ENCODE measurements around the gene APOO. TPM values are rescaled to one million over a fixed set of nuclear protein-coding genes. Genes with fewer than 3 reads are reported as not detected.

Gene APOO
- total RNA-seq, 1 donor from 2014 or later: 81.0 TPM

GRCh38 chrX:23902419-23902818 is 5.3 kb downstream of the APOO start:
- H3K4me3 ChIP-seq: no peak overlapping the region
- H3K4me1 Mint-ChIP-seq: peaks cover 39% of the 10 kb centered on the region
- H3K27ac ChIP-seq: no peak overlapping the region
- H3K4me2 ChIP-seq: peak overlapping the region; percentile 21
- H3K27me3 Mint-ChIP-seq (ENCODE audit: insufficient read depth, low read depth): peaks cover 3% of the 10 kb centered on the region
- peaks cover 8% of the 10 kb centered on the region for H3K36me3 Mint-ChIP-seq
- no peaks in the 10 kb centered on the region for H3K36me3 ChIP-seq
- no peak for TF ChIP-seq EZH2phosphoT487 (IDR thresholded peaks at IDR 0.05)
- peak; percentile 80 for TF ChIP-seq CTCF (IDR thresholded peaks at IDR 0.05)
- peaks cover 5% of the 10 kb centered on the region for H4K20me1 ChIP-seq (ENCODE audit: low read depth)
- H3K9me3 ChIP-seq (ENCODE audit: low read depth): no peaks in the 10 kb centered on the region
- H3F3A ChIP-seq (ENCODE audit: low read depth): peaks cover 23% of the 10 kb centered on the region
- no peak overlapping the region for H3K4me3 Mint-ChIP-seq
- no peaks in the 10 kb centered on the region for H3K27me3 ChIP-seq
- no peak overlapping the region for H3K9ac ChIP-seq
- H2AFZ ChIP-seq (replicated peaks): peak overlapping the region; percentile 1
- DNase-seq (ENCODE audit: low spot score): peak; percentile 69
- no peak overlapping the region for H3K27ac Mint-ChIP-seq
- no peaks in the 10 kb centered on the region for H3K9me3 Mint-ChIP-seq
- H3K79me2 ChIP-seq (ENCODE audit: low read depth): peaks cover 55% of the 10 kb centered on the region
- peaks cover 25% of the 10 kb centered on the region for H3K4me1 ChIP-seq

DNA sequence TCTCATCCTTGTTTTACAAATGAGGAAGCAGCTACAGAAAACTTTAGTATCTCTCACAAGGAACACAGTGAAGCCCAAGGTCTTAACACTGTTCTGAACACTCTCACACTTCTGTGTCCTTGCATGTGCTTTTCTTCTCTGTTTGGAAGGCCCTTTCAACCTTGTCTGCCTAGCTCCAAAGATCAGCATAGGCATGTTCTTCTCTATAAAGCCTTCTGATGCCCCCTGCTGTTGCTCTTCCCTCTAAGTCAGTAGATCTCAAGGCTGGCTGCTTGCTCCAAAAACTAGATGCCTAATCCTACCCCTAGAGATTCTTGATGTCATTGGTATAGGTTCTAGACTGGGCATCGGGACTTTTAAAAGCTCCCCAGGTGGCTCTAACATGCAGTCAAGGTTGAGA is 5.9 kb downstream of the APOO start:
- Histone ChIP-seq H3K27me3 (no peaks in the 10 kb centered on the region), H3K9ac (no peak overlapping the region)

DNA sequence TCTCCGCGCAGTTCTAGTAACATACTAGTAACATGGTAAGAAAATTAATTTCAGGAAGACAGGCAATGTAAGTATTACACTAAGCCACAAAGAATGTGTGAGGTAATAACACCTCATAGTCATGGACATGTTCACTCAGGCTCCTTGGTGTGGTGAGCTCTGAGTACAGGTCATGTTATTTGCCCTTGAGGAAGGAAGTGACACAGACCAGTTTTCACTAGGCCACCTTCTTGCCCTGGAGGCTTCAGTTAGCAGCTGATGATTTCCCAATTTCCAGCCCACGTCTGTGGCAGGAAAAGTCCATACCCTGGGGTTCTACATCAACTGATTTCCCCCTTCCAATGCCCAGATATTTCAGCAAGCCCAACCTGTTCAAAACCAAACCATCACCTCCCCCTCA is 6.7 kb downstream of the APOO start:
- no peak for DNase-seq (ENCODE audit: low spot score)
- Histone ChIP-seq H2AFZ (replicated peaks) (no peak overlapping the region), H3F3A (ENCODE audit: low read depth) (peaks cover 13% of the 10 kb centered on the region), H3K9me3 (ENCODE audit: low read depth) (no peaks in the 10 kb centered on the region), H3K79me2 (ENCODE audit: low read depth) (peaks cover 47% of the 10 kb centered on the region), H3K4me1 (peaks cover 16% of the 10 kb centered on the region), H3K36me3 (no peaks in the 10 kb centered on the region), H3K4me2 (no peak overlapping the region), H3K9ac (no peak overlapping the region), H3K27ac (no peak overlapping the region), H3K4me3 (no peak overlapping the region), H3K27me3 (no peaks in the 10 kb centered on the region), H4K20me1 (ENCODE audit: low read depth) (no peaks in the 10 kb centered on the region)
- Mint-ChIP-seq H3K4me3 (no peak overlapping the region), H3K27ac (no peak overlapping the region), H3K27me3 (ENCODE audit: insufficient read depth, low read depth) (no peaks in the 10 kb centered on the region), H3K36me3 (peaks cover 12% of the 10 kb centered on the region), H3K9me3 (no peaks in the 10 kb centered on the region), H3K4me1 (peaks cover 33% of the 10 kb centered on the region)
- TF ChIP-seq CTCF (IDR thresholded peaks at IDR 0.05) (no peak), EZH2phosphoT487 (IDR thresholded peaks at IDR 0.05) (no peak), EZH2 (IDR thresholded peaks at IDR 0.05) (no peak)

More for the DNA sequence above, 5.9 kb downstream of the APOO start:
- no peaks in the 10 kb centered on the region for H3K36me3 ChIP-seq
- H4K20me1 ChIP-seq (ENCODE audit: low read depth): peaks cover 3% of the 10 kb centered on the region
- H3F3A ChIP-seq (ENCODE audit: low read depth): peaks cover 17% of the 10 kb centered on the region
- H3K27ac ChIP-seq: no peak overlapping the region
- H3K79me2 ChIP-seq (ENCODE audit: low read depth): peaks cover 54% of the 10 kb centered on the region
- no peak overlapping the region for H3K4me3 ChIP-seq
- TF ChIP-seq CTCF (IDR thresholded peaks at IDR 0.05) (peak; percentile 54), EZH2phosphoT487 (IDR thresholded peaks at IDR 0.05) (no peak), EZH2 (IDR thresholded peaks at IDR 0.05) (no peak)
- H3K9me3 ChIP-seq (ENCODE audit: low read depth): no peaks in the 10 kb centered on the region
- H2AFZ ChIP-seq (replicated peaks): peak overlapping the region; percentile 1
- Mint-ChIP-seq H3K36me3 (peaks cover 8% of the 10 kb centered on the region), H3K27ac (no peak overlapping the region), H3K27me3 (ENCODE audit: insufficient read depth, low read depth) (peaks cover 3% of the 10 kb centered on the region), H3K4me1 (peaks cover 39% of the 10 kb centered on the region), H3K9me3 (no peaks in the 10 kb centered on the region), H3K4me3 (no peak overlapping the region)
- peaks cover 22% of the 10 kb centered on the region for H3K4me1 ChIP-seq
- peak overlapping the region; percentile 21 for H3K4me2 ChIP-seq
- DNase-seq (ENCODE audit: low spot score): peak; percentile 88
